Activated T-cell treated with anti-CD3 and anti-CD28 coated beads, Interleukin-2, amount 50 U/mL, for 1 hour (primary cell): ENCODE results near the gene C1orf21.
"Not testable (repeated sequence)": the region's sequence is repeated elsewhere in the genome, so short reads cannot be mapped to it uniquely, and the experiment has no call there.

Experiments used
- DNase-seq: peaks from one replicate; pipeline ENCODE4 v3.0.0-alpha.2; 2020

The C1orf21 gene

GRCh38 chr1:184610876-184611595, 224.2 kb downstream of the C1orf21 start:
- no peak for DNase-seq

- DNase-seq = not testable (repeated sequence)
These were observed 225.4 kb downstream of the C1orf21 start for GRCh38 chr1:184612229-184612628.

GRCh38 chr1:184614667-184615066, 227.8 kb downstream of the C1orf21 start:
- no peak for DNase-seq

GRCh38 chr1:184615301-184615700, 228.5 kb downstream of the C1orf21 start:
- DNase-seq = no peak

- DNase-seq = no peak
These were observed 229.7 kb downstream of the C1orf21 start for GRCh38 chr1:184616504-184616903.

GRCh38 chr1:184617433-184618029, 230.7 kb downstream of the C1orf21 start:
- DNase-seq = no peak

GRCh38 chr1:184618851-184619250, 232.0 kb downstream of the C1orf21 start:
- no peak for DNase-seq

GRCh38 chr1:184620469-184620868, 233.6 kb downstream of the C1orf21 start:
- no peak for DNase-seq

GRCh38 chr1:184621260-184621659, 234.4 kb downstream of the C1orf21 start:
- DNase-seq = no peak

GRCh38 chr1:184622136-184622823, 235.5 kb downstream of the C1orf21 start:
- DNase-seq = no peak

GRCh38 chr1:184623404-184623803, 236.6 kb downstream of the C1orf21 start:
- DNase-seq = no peak

- no peak for DNase-seq
These were observed 237.2 kb downstream of the C1orf21 start for GRCh38 chr1:184624051-184624450.

GRCh38 chr1:184624626-184625025, 237.8 kb downstream of the C1orf21 start:
- DNase-seq = no peak

- no peak for DNase-seq
These were observed 238.4 kb downstream of the C1orf21 start for GRCh38 chr1:184625271-184625670.

- DNase-seq = no peak
These were observed 239.5 kb downstream of the C1orf21 start for GRCh38 chr1:184626076-184627006.

GRCh38 chr1:184627007-184627341, 240.1 kb downstream of the C1orf21 start:
- DNase-seq = no peak

- DNase-seq = no peak
These were observed 242.4 kb downstream of the C1orf21 start for GRCh38 chr1:184629266-184629665.

- no peak for DNase-seq
These were observed 243.8 kb downstream of the C1orf21 start for GRCh38 chr1:184630679-184631060.

- no peak for DNase-seq
These were observed 245.8 kb downstream of the C1orf21 start for GRCh38 chr1:184632415-184633175.

- DNase-seq = no peak
These were observed 247.0 kb downstream of the C1orf21 start for GRCh38 chr1:184633785-184634184.

GRCh38 chr1:184634296-184634695, 247.5 kb downstream of the C1orf21 start:
- no peak for DNase-seq

GRCh38 chr1:184635347-184635979, 248.6 kb downstream of the C1orf21 start:
- DNase-seq = no peak
